GM23338 (cell line): Measurements from ENCODE around the gene TMEM132D. TPM values are rescaled to one million over a fixed set of nuclear protein-coding genes. Genes with fewer than 3 reads are reported as not detected.

Experiments
- ATAC-seq: fragments of 200-7000 bp; cut with Tn5 transposase; 3 replicates; pipeline ENCODE4 v1.9.1; 2020
- DNase-seq: peaks from one replicate; pipeline ENCODE4 v3.0.0-alpha.2; 2015; ENCODE audit warnings: low spot score
- H2AFZ ChIP-seq: fragments of 200-600 bp; sonication (generic); 2 replicates; pipeline ENCODE4 v1.8.0; 2016; ENCODE audit warnings: antibody characterized with exemption, mild to moderate bottlenecking, moderate library complexity
- H3F3A ChIP-seq: fragments of 200-600 bp; sonication (generic); replicated peaks from 2 replicates; pipeline ENCODE4 v1.8.0; 2017; ENCODE audit warnings: antibody characterized with exemption, mixed run types, low read depth
- H3K27ac ChIP-seq: fragments of 200-600 bp; sonication (generic); 2 replicates; pipeline ENCODE4 v1.6.1; 2016; ENCODE audit warnings: low read depth
- H3K27me3 ChIP-seq: fragments of 200-600 bp; sonication (generic); 2 replicates; pipeline ENCODE4 v1.8.0; 2016; ENCODE audit warnings: mild to moderate bottlenecking, mixed run types, moderate library complexity; ENCODE audit not compliant: insufficient read depth
- H3K36me3 ChIP-seq: fragments of 200-600 bp; sonication (generic); 2 replicates; pipeline ENCODE4 v1.8.0; 2016; ENCODE audit warnings: mild to moderate bottlenecking; ENCODE audit not compliant: insufficient read depth
- H3K4me1 ChIP-seq: fragments of 200-600 bp; sonication (generic); 2 replicates; pipeline ENCODE4 v1.8.0; 2016; ENCODE audit warnings: mild to moderate bottlenecking, moderate library complexity; ENCODE audit not compliant: insufficient read depth
- H3K4me2 ChIP-seq: fragments of 200-600 bp; sonication (generic); 2 replicates; pipeline ENCODE4 v1.7.1; 2017; ENCODE audit warnings: mixed run types
- H3K4me3 ChIP-seq: fragments of 200-600 bp; sonication (generic); 2 replicates; pipeline ENCODE4 v1.6.1; 2016; ENCODE audit warnings: mixed run types
- H3K79me2 ChIP-seq: fragments of 200-600 bp; sonication (generic); replicated peaks from 2 replicates; pipeline ENCODE4 v1.8.0; 2017; ENCODE audit warnings: mild to moderate bottlenecking; ENCODE audit not compliant: insufficient read depth
- H3K9me2 ChIP-seq: fragments of 200-600 bp; sonication (generic); 2 replicates; pipeline ENCODE4 v1.8.0; 2017; ENCODE audit not compliant: insufficient read depth
- H4K20me1 ChIP-seq: fragments of 200-600 bp; sonication (generic); replicated peaks from 2 replicates; pipeline ENCODE4 v1.8.0; 2017; ENCODE audit warnings: mild to moderate bottlenecking; ENCODE audit not compliant: insufficient read depth
- H3K27ac Mint-ChIP-seq: 2 replicates; pipeline ENCODE4 v1.8.0; 2020; ENCODE audit warnings: inconsistent platforms, mild to moderate bottlenecking, moderate library complexity, mixed read lengths
- H3K27me3 Mint-ChIP-seq: 3 replicates; pipeline ENCODE4 v1.8.0; 2022; ENCODE audit warnings: low read depth, mild to moderate bottlenecking, moderate library complexity, mixed read lengths, inconsistent platforms; ENCODE audit not compliant: insufficient read depth, poor library complexity
- H3K36me3 Mint-ChIP-seq: 3 replicates; pipeline ENCODE4 v1.8.0; 2021; ENCODE audit warnings: low read depth, mild to moderate bottlenecking, inconsistent platforms, moderate library complexity, mixed read lengths
- H3K4me1 Mint-ChIP-seq: 3 replicates; pipeline ENCODE4 v1.8.0; 2020; ENCODE audit warnings: mild to moderate bottlenecking, inconsistent platforms, mixed read lengths
- H3K4me3 Mint-ChIP-seq: 3 replicates; pipeline ENCODE4 v1.8.0; 2021; ENCODE audit warnings: moderate library complexity, mild to moderate bottlenecking, inconsistent platforms, mixed read lengths
- H3K9me3 Mint-ChIP-seq: 3 replicates; pipeline ENCODE4 v1.8.0; 2020; ENCODE audit warnings: moderate library complexity, mild to moderate bottlenecking, inconsistent platforms, mixed read lengths
- CREB1 ChIP-seq: fragments of 250-450 bp; sonication (Bioruptor Pico); IDR thresholded peaks from 2 replicates; pipeline ENCODE4 v1.5.0; 2020; ENCODE audit warnings: low read depth, mild to moderate bottlenecking, moderate library complexity
- CTCF ChIP-seq, 2 experiments: fragments of 200-600 bp in 1 of 2; sonication (generic) in 1 of 2; conservative IDR thresholded peaks; 2 replicates each; pipeline versions ENCODE4 v1.5.1 to v1.6.1; 2016 to 2017; ENCODE audit warnings: antibody characterized with exemption in 2 of 2, low read depth in 2 of 2, mild to moderate bottlenecking in 2 of 2, moderate library complexity in 1 of 2
- JUNB ChIP-seq: IDR thresholded peaks from one replicate; pipeline ENCODE4 v1.6.1; 2016; ENCODE audit warnings: antibody characterized with exemption; ENCODE audit not compliant: unreplicated experiment
- NANOG ChIP-seq: IDR thresholded peaks from 2 replicates; pipeline ENCODE4 v1.6.1; 2016; ENCODE audit warnings: antibody characterized with exemption, borderline replicate concordance
- ZNF114 ChIP-seq: fragments of 250-450 bp; sonication (Bioruptor Pico); IDR thresholded peaks from 2 replicates; pipeline ENCODE4 v1.5.0; 2020; ENCODE audit warnings: mild to moderate bottlenecking, moderate library complexity
- ZNF331 ChIP-seq: fragments of 250-450 bp; sonication (Bioruptor Pico); IDR thresholded peaks from 2 replicates; pipeline ENCODE4 v1.5.0; 2020; ENCODE audit warnings: low read depth, mild to moderate bottlenecking, moderate library complexity
- ZNF462 ChIP-seq: fragments of 250-450 bp; sonication (Bioruptor Pico); IDR thresholded peaks from 2 replicates; pipeline ENCODE4 v1.5.0; 2020; ENCODE audit warnings: mild to moderate bottlenecking, moderate library complexity
- polyA plus RNA-seq: library from polyadenylated mRNA; unstranded; fragments of >200 nt; fragmentation: Nextera tagmentation; extraction: Ambion mirVana; gene quantifications from 2 replicates; pipeline ENCODE4 v1.2.1, GENCODE V29; 2016
- total RNA-seq: library from RNA; depleted of rRNA; stranded (reverse); fragments of >200 nt; shearing (Covaris generic); gene quantifications from 2 replicates; pipeline ENCODE4 v1.2.3, GENCODE V29; 2014

Gene TMEM132D
- total and polyA plus RNA-seq, 2 experiments from 2014 or later, result 0.44 to 5.3 TPM

- Histone ChIP-seq H3K4me3 (no peak overlapping the region), H2AFZ (no peak overlapping the region), H3K4me2 (no peak overlapping the region), H3K79me2 (no peaks in the 10 kb centered on the region), H3F3A (no peaks in the 10 kb centered on the region), H4K20me1 (no peaks in the 10 kb centered on the region), H3K4me1 (no peaks in the 10 kb centered on the region), H3K9me2 (no peaks in the 10 kb centered on the region), H3K27ac (no peak overlapping the region), H3K36me3 (no peaks in the 10 kb centered on the region), H3K27me3 (no peaks in the 10 kb centered on the region)
- DNase-seq (no peak), ATAC-seq (no peak)
- H3K4me3 Mint-ChIP-seq, result no peak overlapping the region
- no peak overlapping the region for H3K27ac Mint-ChIP-seq
- no peaks in the 10 kb centered on the region; the same call in 1 of the 3 replicates for H3K9me3 Mint-ChIP-seq
- no peaks in the 10 kb centered on the region for H3K27me3 Mint-ChIP-seq
- H3K4me1 Mint-ChIP-seq, result no peaks in the 10 kb centered on the region
- peaks cover 46% of the 10 kb centered on the region for H3K36me3 Mint-ChIP-seq
- no peak for TF ChIP-seq ZNF331
- TF ChIP-seq CTCF (conservative IDR thresholded peaks at IDR 0.05; ENCODE audit: low read depth in 2 of 2), result no peak
These were observed 524.6 kb downstream of the TMEM132D start for GRCh38 chr12:129379076-129379804.

- Histone ChIP-seq H3K4me2 (no peak overlapping the region), H3K79me2 (no peaks in the 10 kb centered on the region), H2AFZ (no peak overlapping the region), H3F3A (no peaks in the 10 kb centered on the region), H3K27me3 (no peaks in the 10 kb centered on the region), H3K36me3 (no peaks in the 10 kb centered on the region), H3K4me3 (no peak overlapping the region), H3K27ac (no peak overlapping the region), H4K20me1 (no peaks in the 10 kb centered on the region), H3K4me1 (no peaks in the 10 kb centered on the region), H3K9me2 (no peaks in the 10 kb centered on the region)
- Mint-ChIP-seq H3K27me3 (peaks cover 3% of the 10 kb centered on the region), H3K9me3 (no peaks in the 10 kb centered on the region; the same call in 1 of the 3 replicates), H3K4me1 (no peaks in the 10 kb centered on the region), H3K36me3 (peaks cover 44% of the 10 kb centered on the region), H3K4me3 (no peak overlapping the region), H3K27ac (no peak overlapping the region)
- no peak for ATAC-seq
- no peak for DNase-seq
- no peak for TF ChIP-seq CREB1
- no peak for TF ChIP-seq CTCF (conservative IDR thresholded peaks at IDR 0.05; ENCODE audit: low read depth in 2 of 2)
- no peak for TF ChIP-seq JUNB
- no peak for TF ChIP-seq ZNF114
- TF ChIP-seq ZNF331, result no peak
- TF ChIP-seq ZNF462 (CRISPR knock-in tag), result no peak
- no peak for TF ChIP-seq NANOG
These were observed 525.3 kb downstream of the TMEM132D start for GRCh38 chr12:129378496-129378895.
